Keratinocyte (primary cell): ENCODE results near the gene FEM1B. TPM values are rescaled to one million over a fixed set of nuclear protein-coding genes. Genes with fewer than 3 reads are reported as not detected.

Source experiments
- DNase-seq: peaks from one replicate; pipeline ENCODE4 v3.0.0-alpha.2; 2011; ENCODE audit warnings: low read depth, missing footprints, low spot score
- FAIRE-seq: peaks from 2 replicates; lab custom pipeline; 2011; peaks lifted over from hg19 to GRCh38; lab: Jason Lieb, UNC
- H2AFZ ChIP-seq: 2 replicates; pipeline ENCODE4 v1.6.0; 2012; ENCODE audit warnings: low read length, control low read depth, inconsistent platforms; ENCODE audit not compliant: control insufficient read depth
- H3K27ac ChIP-seq: 2 replicates; pipeline ENCODE4 v1.5.1; 2011; ENCODE audit warnings: low read length; ENCODE audit not compliant: control insufficient read depth, insufficient read depth
- H3K27me3 ChIP-seq: 3 replicates; pipeline ENCODE4 v1.6.0; 2011; ENCODE audit warnings: low read length; ENCODE audit not compliant: control insufficient read depth, insufficient read depth; ENCODE audit errors: extremely low read depth
- H3K36me3 ChIP-seq, 2 experiments: 2 replicates in 1 of 2; 3 replicates in 1 of 2; pipeline ENCODE4 v1.5.1; 2011; ENCODE audit warnings: low read length in 2 of 2, mild to moderate bottlenecking in 1 of 2; ENCODE audit not compliant: control insufficient read depth in 2 of 2, insufficient read depth in 2 of 2; ENCODE audit errors: extremely low read depth in 1 of 2
- H3K4me1 ChIP-seq: 3 replicates; pipeline ENCODE4 v1.5.1; 2011; ENCODE audit warnings: low read length; ENCODE audit not compliant: control insufficient read depth, insufficient read depth; ENCODE audit errors: extremely low read depth
- H3K4me2 ChIP-seq: 3 replicates; pipeline ENCODE4 v1.6.0; 2011; ENCODE audit warnings: low read depth, low read length; ENCODE audit not compliant: control insufficient read depth, insufficient read depth; ENCODE audit errors: extremely low read depth
- H3K4me3 ChIP-seq, 3 experiments: fragments of 200-600 bp in 1 of 3; sonication (generic) in 1 of 3; 2 replicates in 2 of 3; 3 replicates in 1 of 3; pipeline ENCODE4 v1.5.1; 2011 to 2016; ENCODE audit warnings: low read length in 3 of 3, mild to moderate bottlenecking in 3 of 3, control low read depth in 2 of 3, inconsistent platforms in 1 of 3, low read depth in 1 of 3, mixed read lengths in 1 of 3, mixed run types in 1 of 3, moderate library complexity in 1 of 3; ENCODE audit not compliant: control insufficient read depth in 2 of 3, insufficient read depth in 2 of 3; ENCODE audit errors: extremely low read depth in 1 of 3
- H3K79me2 ChIP-seq: 2 replicates; pipeline ENCODE4 v1.6.0; 2012; ENCODE audit warnings: low read length; ENCODE audit not compliant: control insufficient read depth, insufficient read depth
- H3K9ac ChIP-seq: 3 replicates; pipeline ENCODE4 v1.6.0; 2011; ENCODE audit warnings: low read length; ENCODE audit not compliant: control insufficient read depth, insufficient read depth; ENCODE audit errors: extremely low read depth
- H3K9me1 ChIP-seq: 3 replicates; pipeline ENCODE4 v1.6.0; 2011; ENCODE audit warnings: low read length; ENCODE audit not compliant: control insufficient read depth, insufficient read depth; ENCODE audit errors: extremely low read depth
- H3K9me3 ChIP-seq: 2 replicates; pipeline ENCODE4 v1.5.1; 2012; ENCODE audit warnings: low read depth, low read length; ENCODE audit not compliant: control insufficient read depth
- H4K20me1 ChIP-seq: 3 replicates; pipeline ENCODE4 v1.6.0; 2011; ENCODE audit warnings: low read length; ENCODE audit not compliant: control insufficient read depth, insufficient read depth; ENCODE audit errors: extremely low read depth
- CTCF ChIP-seq, 3 experiments: IDR thresholded peaks in 1 of 3; conservative IDR thresholded peaks in 1 of 3; optimal IDR thresholded peaks in 1 of 3; 2 replicates in 2 of 3; 3 replicates in 1 of 3; pipeline versions ENCODE3 to v1.5.1; 2011; ENCODE audit warnings: low read length in 3 of 3, mild to moderate bottlenecking in 3 of 3, moderate library complexity in 2 of 3, control low read depth in 1 of 3, inconsistent platforms in 1 of 3; ENCODE audit not compliant: insufficient read depth in 2 of 3; ENCODE audit errors: extremely low read depth in 1 of 3
- EZH2 ChIP-seq: IDR thresholded peaks from one replicate; pipeline ENCODE4 v1.6.1; 2012; ENCODE audit warnings: inconsistent platforms, mild to moderate bottlenecking, low read length, moderate library complexity
- dilution Hi-C: fragments of 300-500 bp; cut with MboI; formaldehyde crosslinking; loops from one replicate; pipeline ENCODE4 v1.7.0; 2020; ENCODE audit warnings: low sequenced_read_pairs; ENCODE audit not compliant: extremely low pct_ligation_motif_present
- polyA plus RNA-seq, 5 experiments: library from polyadenylated mRNA; depleted of rRNA in 3 of 5; stranded (reverse) in 3 of 5; stranded (forward) in 1 of 5; unstranded in 1 of 5; fragments of >200 nt; gene quantifications; 1 replicate in 1 of 5; 2 replicates in 3 of 5; 3 replicates in 1 of 5; pipeline versions ENCODE4 v1.2.1 to v1.2.3, GENCODE V29; 2011 to 2012; ENCODE audit warnings: missing spikeins in 2 of 5, low read depth in 1 of 5, low replicate concordance in 1 of 5

The FEM1B gene
- polyA plus RNA-seq, 1 donor (not counting 4 experiments of a cell fraction or from before 2014, with no cell fraction given): 92.6 TPM

DNA sequence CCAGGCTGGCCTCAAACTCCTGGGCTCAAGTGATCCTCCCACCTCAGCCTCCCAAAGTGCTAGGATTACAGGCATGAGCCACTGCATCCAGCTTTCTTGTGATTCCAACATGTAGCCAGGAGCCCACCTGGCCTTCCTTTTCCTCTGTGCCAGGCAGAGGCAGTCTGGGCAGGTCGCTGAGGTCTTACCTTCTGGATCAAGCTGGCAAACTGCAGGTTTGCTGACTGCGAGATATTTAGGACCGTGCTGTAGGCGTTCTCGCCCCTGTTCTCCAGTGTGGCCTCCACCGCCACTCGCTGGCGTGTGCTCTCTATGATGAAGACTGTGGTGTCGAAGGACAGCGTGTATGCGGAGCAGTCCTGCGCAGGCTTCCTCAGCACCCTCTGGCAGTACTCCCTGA lies 42.5 kb downstream of the FEM1B start:
- no peak for FAIRE-seq

GRCh38 chr15:68321229-68321628 lies 43.7 kb downstream of the FEM1B start:
- DNase-seq (no peak), FAIRE-seq (no peak)
- no peaks in the 10 kb centered on the region for H3K79me2 ChIP-seq
- no peak overlapping the region for H3K9ac ChIP-seq
- H3K4me3 ChIP-seq: no peak overlapping the region
- no peak overlapping the region for H3K27ac ChIP-seq
- dilution Hi-C loops: no loop called here
- no peaks in the 10 kb centered on the region for H4K20me1 ChIP-seq
- peaks cover 10% of the 10 kb centered on the region for H3K27me3 ChIP-seq
- no peak for TF ChIP-seq CTCF (optimal IDR thresholded peaks at IDR 0.05 in 1 of 3, IDR thresholded peaks at IDR 0.05 in 1 of 3, conservative IDR thresholded peaks at IDR 0.05 in 1 of 3; ENCODE audit: extremely low read depth in 1 of 3, insufficient read depth in 2 of 3, low read length in 3 of 3)
- TF ChIP-seq EZH2: no peak
- H2AFZ ChIP-seq: no peak overlapping the region
- H3K9me3 ChIP-seq: no peaks in the 10 kb centered on the region
- no peaks in the 10 kb centered on the region for H3K4me1 ChIP-seq
- no peak overlapping the region for H3K4me2 ChIP-seq
- no peaks in the 10 kb centered on the region for H3K9me1 ChIP-seq
- no peaks in the 10 kb centered on the region for H3K36me3 ChIP-seq

More for the DNA sequence above, 42.5 kb downstream of the FEM1B start:
- no peaks in the 10 kb centered on the region for H4K20me1 ChIP-seq
- no peak overlapping the region for H3K27ac ChIP-seq
- no peak overlapping the region for H3K9ac ChIP-seq
- no peak overlapping the region for H3K4me2 ChIP-seq
- H3K36me3 ChIP-seq: no peaks in the 10 kb centered on the region
- no peaks in the 10 kb centered on the region for H3K4me1 ChIP-seq
- no peaks in the 10 kb centered on the region for H3K9me3 ChIP-seq
- no peaks in the 10 kb centered on the region for H3K79me2 ChIP-seq
- dilution Hi-C loops: no loop called here
- no peaks in the 10 kb centered on the region for H3K9me1 ChIP-seq
- peaks cover 7% of the 10 kb centered on the region for H3K27me3 ChIP-seq
- no peak overlapping the region for H3K4me3 ChIP-seq
- DNase-seq: no peak
- no peak overlapping the region for H2AFZ ChIP-seq
- TF ChIP-seq EZH2 (no peak), CTCF (optimal IDR thresholded peaks at IDR 0.05 in 1 of 3, IDR thresholded peaks at IDR 0.05 in 1 of 3, conservative IDR thresholded peaks at IDR 0.05 in 1 of 3; ENCODE audit: extremely low read depth in 1 of 3, insufficient read depth in 2 of 3, low read length in 3 of 3) (no peak)
